GM19324 (cell line): ENCODE measurements around the gene C15orf62.

Source experiments
- ATAC-seq: cut with Tn5 transposase; IDR thresholded peaks from one replicate; pipeline ENCODE4 v1.9.1; 2021; ENCODE audit warnings: mild to moderate bottlenecking, moderate library complexity; ENCODE audit not compliant: unreplicated experiment, low FRiP score

The C15orf62 gene

DNA sequence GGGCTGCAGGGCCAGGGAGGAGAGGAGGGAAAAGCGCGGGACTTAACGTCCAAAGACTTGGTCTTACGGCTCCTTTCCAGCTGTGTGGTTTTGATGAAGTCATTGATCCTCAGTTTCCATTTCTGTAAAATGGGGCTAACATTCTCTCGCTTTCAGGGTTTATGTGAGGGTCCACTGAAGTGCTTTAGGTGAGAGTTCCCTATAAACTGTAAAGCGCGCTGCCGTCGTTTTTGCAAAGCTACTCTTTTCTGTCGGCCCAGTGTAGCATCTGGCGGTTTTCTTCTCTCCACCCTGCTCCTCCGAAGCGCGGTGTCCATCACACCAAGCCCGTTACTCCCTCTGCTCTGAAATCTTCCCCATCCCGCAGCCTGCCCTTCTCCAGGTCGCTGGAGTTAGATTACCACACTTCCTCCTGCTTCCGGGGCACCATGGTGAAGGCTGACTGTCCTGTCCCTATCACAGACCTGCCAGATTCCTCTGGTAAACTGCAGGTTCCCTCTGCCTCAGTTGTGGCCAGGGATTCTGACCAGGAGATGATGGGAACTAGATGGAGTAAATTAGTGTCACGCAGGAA, 38.2 kb downstream of the C15orf62 start:
- ATAC-seq, result no peak

DNA sequence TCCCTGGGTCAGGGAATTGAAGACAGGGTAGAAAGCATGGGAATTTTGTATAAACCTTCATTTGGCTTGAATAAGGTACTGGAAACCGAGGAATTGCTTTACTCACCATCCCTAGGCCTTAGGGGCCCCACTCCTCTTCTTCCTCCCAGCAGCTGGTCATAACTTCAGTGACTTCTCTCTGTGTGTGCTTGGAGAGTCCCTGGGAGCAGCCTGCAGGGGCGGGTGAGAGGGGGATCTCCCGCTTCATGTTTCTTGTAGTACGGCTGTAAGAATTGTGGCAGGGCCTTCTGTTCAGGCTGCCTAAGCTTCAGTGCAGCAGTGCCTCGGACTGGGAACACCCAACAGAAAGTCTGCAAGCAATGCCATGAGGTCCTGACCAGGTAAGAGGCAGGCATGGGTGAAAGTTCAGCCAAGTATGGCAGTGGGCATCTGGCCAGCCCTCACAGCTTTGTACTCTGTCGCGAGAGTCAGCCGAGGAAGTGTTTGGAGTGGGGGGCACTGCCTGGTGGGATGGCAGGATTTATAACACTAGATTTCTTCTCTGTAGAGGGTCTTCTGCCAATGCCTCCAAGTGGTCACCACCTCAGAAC, 39.2 kb downstream of the C15orf62 start:
- no peak for ATAC-seq

DNA sequence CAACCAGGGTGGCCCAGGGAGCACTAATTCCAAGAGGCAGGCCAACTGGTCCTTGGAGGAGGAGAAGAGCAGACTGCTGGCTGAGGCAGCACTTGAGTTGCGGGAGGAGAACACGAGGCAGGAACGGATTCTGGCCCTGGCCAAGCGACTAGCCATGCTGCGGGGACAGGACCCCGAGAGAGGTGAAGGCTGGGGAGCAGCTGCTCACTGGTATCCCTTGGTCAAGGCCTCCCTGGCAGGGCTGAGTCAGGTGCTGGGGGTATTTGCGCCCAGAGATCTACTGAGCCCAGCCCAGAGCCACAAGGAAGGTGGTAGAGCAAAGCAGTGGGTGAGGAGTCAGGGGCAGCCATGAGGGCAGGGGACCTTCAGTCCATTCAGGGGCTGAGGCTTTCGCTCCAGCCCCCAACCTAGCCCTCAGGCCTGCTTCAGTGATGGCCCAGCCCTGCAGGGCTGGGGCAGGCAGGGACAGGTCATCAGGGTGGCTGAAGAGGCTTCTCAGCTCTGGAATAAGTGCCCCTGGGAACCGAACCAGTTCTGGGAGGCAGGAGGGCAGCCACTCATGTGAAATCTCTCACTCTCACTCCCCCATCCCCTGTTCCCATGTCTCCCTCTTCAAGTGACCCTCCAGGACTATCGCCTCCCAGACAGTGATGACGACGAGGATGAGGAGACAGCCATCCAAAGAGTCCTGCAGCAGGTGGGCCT, 43.1 kb downstream of the C15orf62 start:
- ATAC-seq, result no peak

DNA sequence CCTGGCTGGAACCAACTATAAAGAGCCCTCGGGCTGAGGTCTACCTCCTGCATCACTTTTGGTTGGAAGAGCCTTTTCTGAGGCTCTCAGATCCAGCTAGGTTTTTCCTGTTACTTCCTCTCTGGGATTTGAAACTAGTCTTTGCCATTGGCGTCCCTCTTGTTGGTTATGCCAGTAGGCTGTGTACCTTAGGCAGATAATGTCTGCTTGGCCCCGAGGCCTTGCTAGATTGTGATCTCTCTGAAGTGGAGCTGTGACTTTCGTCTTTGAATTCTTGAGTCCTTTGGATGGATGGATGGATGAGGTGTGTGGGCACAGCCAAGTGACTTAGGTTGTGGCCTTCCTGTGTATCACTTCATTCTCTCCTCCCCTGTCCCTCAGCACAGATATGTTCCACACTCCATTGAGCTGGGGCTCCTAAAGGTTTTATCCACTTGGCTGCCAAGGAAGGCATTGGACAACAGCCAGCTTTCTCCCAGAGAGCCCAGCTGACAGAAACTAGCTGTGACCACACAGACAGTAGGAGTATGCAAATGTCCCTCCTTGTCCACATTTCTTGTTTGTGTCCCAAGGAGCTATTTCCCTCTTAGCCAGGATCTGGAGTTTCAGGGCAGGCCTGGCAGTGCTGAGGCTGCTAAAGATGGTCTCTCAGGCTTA, 45.4 kb downstream of the C15orf62 start:
- ATAC-seq, result no peak

DNA sequence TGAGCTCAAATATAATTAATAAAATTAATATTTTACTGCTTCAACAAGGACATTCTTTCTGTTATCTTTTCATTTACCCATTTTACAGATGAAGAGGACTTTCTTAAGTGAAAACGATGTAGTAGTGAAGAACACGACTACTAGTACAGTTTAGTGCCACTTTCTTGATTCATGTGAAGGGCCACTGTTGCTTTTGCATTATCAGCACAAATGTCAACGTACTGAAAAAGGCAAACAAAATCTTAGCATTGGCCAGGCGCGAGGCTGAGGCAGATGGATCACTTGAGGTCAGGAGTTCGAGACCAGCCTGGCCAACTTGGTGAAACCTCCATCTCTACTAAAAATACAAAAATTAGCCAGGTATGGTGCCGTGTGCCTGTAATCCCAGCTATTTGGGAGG, 49.3 kb downstream of the C15orf62 start:
- no peak for ATAC-seq

DNA sequence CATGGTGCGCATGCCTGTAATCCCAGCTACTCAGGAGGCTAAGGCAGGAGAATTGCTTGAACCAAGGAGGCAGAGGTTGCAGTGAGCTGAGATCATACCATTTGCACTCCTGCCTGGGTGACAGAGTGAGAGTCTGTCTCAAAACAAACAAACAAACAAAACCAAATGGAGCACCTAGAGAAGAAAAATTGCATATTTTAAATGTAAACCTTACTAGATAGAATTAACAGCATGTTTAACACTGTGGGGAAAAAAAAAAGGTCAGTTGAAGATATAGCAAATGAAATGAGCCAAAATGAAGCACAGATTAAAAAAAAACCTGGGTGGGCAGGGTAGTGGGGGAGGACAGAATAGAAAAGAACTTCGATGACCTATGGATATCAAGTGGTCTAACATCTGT, 51.4 kb downstream of the C15orf62 start:
- ATAC-seq, result no peak
